Measurements from ENCODE around the gene LRRC8C. TPM values are rescaled to one million over a fixed set of nuclear protein-coding genes. Genes with fewer than 3 reads are reported as not detected.
"Not testable (repeated sequence)": the region's sequence is repeated elsewhere in the genome, so short reads cannot be mapped to it uniquely, and the experiment has no call there.

LRRC8C gene
- total and polyA plus RNA-seq, 2 experiments from 2014 or later = 0.89 to 3.9 TPM

DNA sequence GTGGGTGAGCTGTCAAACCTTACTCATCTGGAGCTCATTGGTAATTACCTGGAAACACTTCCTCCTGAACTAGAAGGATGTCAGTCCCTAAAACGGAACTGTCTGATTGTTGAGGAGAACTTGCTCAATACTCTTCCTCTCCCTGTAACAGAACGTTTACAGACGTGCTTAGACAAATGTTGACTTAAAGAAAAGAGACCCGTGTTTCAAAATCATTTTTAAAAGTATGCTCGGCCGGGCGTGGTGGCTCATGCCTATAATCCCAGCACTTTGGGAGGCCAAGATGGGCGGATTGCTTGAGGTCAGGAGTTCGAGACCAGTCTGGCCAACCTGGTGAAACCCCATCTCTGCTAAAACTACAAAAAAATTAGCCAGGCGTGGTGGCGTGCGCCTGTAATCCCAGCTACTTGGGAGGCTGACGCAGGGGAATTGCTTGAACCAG, 40.0 kb upstream of the LRRC8C start:
- not testable (repeated sequence) for H3K4me2 ChIP-seq; H4K20me1 ChIP-seq (replicated peaks; ENCODE audit: insufficient read depth); H3K4me3 Mint-ChIP-seq; H3F3A ChIP-seq (replicated peaks; ENCODE audit: low read depth); H3K27ac Mint-ChIP-seq; H3K4me3 ChIP-seq; DNase-seq (ENCODE audit: low spot score); H2AFZ ChIP-seq; H3K36me3 Mint-ChIP-seq (ENCODE audit: low read depth); H3K27ac ChIP-seq (ENCODE audit: low read depth); H3K27me3 Mint-ChIP-seq (ENCODE audit: insufficient read depth, low read depth, poor library complexity); ATAC-seq; H3K27me3 ChIP-seq (ENCODE audit: insufficient read depth); H3K9me2 ChIP-seq (ENCODE audit: insufficient read depth); H3K36me3 ChIP-seq (ENCODE audit: insufficient read depth); H3K9me3 Mint-ChIP-seq
- Histone ChIP-seq H3K4me1 (ENCODE audit: insufficient read depth) (peaks cover 46% of the 10 kb centered on the region), H3K79me2 (replicated peaks; ENCODE audit: insufficient read depth) (peaks cover 36% of the 10 kb centered on the region)
- peaks cover 59% of the 10 kb centered on the region for H3K4me1 Mint-ChIP-seq

DNA sequence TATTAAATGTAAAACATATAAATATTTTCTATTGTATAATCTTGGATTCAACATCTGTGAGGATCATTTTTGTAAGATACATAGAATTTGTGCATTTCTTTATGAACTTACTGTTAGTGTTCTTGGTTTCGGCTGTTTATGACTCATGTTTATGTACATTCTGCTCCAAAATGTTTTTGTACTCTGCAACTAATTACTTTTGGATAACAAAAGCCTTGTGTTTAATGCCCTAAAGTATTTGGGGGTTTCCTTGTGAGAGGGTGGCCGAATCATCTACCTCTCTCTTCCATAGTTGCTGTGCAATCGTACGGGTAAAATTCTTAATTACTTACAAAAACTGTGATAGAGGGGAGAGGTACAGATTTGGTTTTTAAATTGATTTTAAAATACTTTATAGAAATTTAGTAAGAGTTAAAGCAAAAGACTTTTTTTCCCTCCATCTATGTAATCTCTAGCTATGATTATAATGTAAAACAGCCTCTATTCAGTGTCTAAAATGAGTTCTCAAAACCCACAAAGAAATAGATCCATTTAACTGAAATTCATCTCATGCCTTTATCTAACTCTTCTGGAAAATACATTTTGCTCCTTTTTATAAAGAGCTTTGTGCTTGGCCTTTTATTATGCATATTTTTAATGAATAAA, 38.7 kb upstream of the LRRC8C start:
- peaks cover 6% of the 10 kb centered on the region; the same call in 1 of the 2 replicates for H4K20me1 ChIP-seq (replicated peaks; ENCODE audit: insufficient read depth)
- DNase-seq (ENCODE audit: low spot score) (no peak), ATAC-seq (no peak)
- 0 out of 2 replicates have a peak overlapping the region, but pooled peaks have one; percentile 69 for H3K27ac Mint-ChIP-seq
- H3K27me3 ChIP-seq (ENCODE audit: insufficient read depth) = no peaks in the 10 kb centered on the region
- H3K79me2 ChIP-seq (replicated peaks; ENCODE audit: insufficient read depth) = peaks cover 28% of the 10 kb centered on the region
- no peaks in the 10 kb centered on the region for H3K36me3 ChIP-seq (ENCODE audit: insufficient read depth)
- H3K4me3 Mint-ChIP-seq = no peak overlapping the region
- peaks cover 8% of the 10 kb centered on the region; the same call in 2 of the 3 replicates for H3K36me3 Mint-ChIP-seq (ENCODE audit: low read depth)
- H3K4me1 ChIP-seq (ENCODE audit: insufficient read depth) = peaks cover 55% of the 10 kb centered on the region
- peak overlapping the region; percentile 24; the same call in 1 of the 2 replicates for H3K4me2 ChIP-seq
- no peaks in the 10 kb centered on the region for H3K27me3 Mint-ChIP-seq (ENCODE audit: insufficient read depth, low read depth, poor library complexity)
- peaks cover 62% of the 10 kb centered on the region for H3K4me1 Mint-ChIP-seq
- no peak overlapping the region for H3K4me3 ChIP-seq
- H3K27ac ChIP-seq (ENCODE audit: low read depth) = no peak overlapping the region
- H3F3A ChIP-seq (replicated peaks; ENCODE audit: low read depth) = no peaks in the 10 kb centered on the region
- no peak overlapping the region for H2AFZ ChIP-seq
- H3K9me3 Mint-ChIP-seq = no peaks in the 10 kb centered on the region
- H3K9me2 ChIP-seq (ENCODE audit: insufficient read depth) = no peaks in the 10 kb centered on the region
- TF ChIP-seq EZH2phosphoT487 (IDR thresholded peaks at IDR 0.05; ENCODE audit: unreplicated experiment) (no peak), NANOG (IDR thresholded peaks at IDR 0.05; ENCODE audit: borderline replicate concordance) (no peak), POLR2AphosphoS5 (IDR thresholded peaks at IDR 0.05; ENCODE audit: low read depth) (no peak), ZNF114 (CRISPR knock-in tag; IDR thresholded peaks at IDR 0.05) (no peak), ZNF331 (CRISPR knock-in tag; IDR thresholded peaks at IDR 0.05; ENCODE audit: low read depth) (no peak), CTCF (conservative IDR thresholded peaks at IDR 0.05; ENCODE audit: low read depth in 2 of 2) (no peak), STAT1 (IDR thresholded peaks at IDR 0.05; ENCODE audit: unreplicated experiment) (no peak), JUNB (IDR thresholded peaks at IDR 0.05; ENCODE audit: unreplicated experiment) (no peak), CREB1 (CRISPR knock-in tag; IDR thresholded peaks at IDR 0.05; ENCODE audit: low read depth) (no peak)
- TF ChIP-seq, protein P1, sequence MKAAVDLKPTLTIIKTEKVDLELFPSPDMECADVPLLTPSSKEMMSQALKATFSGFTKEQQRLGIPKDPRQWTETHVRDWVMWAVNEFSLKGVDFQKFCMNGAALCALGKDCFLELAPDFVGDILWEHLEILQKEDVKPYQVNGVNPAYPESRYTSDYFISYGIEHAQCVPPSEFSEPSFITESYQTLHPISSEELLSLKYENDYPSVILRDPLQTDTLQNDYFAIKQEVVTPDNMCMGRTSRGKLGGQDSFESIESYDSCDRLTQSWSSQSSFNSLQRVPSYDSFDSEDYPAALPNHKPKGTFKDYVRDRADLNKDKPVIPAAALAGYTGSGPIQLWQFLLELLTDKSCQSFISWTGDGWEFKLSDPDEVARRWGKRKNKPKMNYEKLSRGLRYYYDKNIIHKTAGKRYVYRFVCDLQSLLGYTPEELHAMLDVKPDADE (IDR thresholded peaks at IDR 0.05) = no peak
- TF ChIP-seq, protein P2, sequence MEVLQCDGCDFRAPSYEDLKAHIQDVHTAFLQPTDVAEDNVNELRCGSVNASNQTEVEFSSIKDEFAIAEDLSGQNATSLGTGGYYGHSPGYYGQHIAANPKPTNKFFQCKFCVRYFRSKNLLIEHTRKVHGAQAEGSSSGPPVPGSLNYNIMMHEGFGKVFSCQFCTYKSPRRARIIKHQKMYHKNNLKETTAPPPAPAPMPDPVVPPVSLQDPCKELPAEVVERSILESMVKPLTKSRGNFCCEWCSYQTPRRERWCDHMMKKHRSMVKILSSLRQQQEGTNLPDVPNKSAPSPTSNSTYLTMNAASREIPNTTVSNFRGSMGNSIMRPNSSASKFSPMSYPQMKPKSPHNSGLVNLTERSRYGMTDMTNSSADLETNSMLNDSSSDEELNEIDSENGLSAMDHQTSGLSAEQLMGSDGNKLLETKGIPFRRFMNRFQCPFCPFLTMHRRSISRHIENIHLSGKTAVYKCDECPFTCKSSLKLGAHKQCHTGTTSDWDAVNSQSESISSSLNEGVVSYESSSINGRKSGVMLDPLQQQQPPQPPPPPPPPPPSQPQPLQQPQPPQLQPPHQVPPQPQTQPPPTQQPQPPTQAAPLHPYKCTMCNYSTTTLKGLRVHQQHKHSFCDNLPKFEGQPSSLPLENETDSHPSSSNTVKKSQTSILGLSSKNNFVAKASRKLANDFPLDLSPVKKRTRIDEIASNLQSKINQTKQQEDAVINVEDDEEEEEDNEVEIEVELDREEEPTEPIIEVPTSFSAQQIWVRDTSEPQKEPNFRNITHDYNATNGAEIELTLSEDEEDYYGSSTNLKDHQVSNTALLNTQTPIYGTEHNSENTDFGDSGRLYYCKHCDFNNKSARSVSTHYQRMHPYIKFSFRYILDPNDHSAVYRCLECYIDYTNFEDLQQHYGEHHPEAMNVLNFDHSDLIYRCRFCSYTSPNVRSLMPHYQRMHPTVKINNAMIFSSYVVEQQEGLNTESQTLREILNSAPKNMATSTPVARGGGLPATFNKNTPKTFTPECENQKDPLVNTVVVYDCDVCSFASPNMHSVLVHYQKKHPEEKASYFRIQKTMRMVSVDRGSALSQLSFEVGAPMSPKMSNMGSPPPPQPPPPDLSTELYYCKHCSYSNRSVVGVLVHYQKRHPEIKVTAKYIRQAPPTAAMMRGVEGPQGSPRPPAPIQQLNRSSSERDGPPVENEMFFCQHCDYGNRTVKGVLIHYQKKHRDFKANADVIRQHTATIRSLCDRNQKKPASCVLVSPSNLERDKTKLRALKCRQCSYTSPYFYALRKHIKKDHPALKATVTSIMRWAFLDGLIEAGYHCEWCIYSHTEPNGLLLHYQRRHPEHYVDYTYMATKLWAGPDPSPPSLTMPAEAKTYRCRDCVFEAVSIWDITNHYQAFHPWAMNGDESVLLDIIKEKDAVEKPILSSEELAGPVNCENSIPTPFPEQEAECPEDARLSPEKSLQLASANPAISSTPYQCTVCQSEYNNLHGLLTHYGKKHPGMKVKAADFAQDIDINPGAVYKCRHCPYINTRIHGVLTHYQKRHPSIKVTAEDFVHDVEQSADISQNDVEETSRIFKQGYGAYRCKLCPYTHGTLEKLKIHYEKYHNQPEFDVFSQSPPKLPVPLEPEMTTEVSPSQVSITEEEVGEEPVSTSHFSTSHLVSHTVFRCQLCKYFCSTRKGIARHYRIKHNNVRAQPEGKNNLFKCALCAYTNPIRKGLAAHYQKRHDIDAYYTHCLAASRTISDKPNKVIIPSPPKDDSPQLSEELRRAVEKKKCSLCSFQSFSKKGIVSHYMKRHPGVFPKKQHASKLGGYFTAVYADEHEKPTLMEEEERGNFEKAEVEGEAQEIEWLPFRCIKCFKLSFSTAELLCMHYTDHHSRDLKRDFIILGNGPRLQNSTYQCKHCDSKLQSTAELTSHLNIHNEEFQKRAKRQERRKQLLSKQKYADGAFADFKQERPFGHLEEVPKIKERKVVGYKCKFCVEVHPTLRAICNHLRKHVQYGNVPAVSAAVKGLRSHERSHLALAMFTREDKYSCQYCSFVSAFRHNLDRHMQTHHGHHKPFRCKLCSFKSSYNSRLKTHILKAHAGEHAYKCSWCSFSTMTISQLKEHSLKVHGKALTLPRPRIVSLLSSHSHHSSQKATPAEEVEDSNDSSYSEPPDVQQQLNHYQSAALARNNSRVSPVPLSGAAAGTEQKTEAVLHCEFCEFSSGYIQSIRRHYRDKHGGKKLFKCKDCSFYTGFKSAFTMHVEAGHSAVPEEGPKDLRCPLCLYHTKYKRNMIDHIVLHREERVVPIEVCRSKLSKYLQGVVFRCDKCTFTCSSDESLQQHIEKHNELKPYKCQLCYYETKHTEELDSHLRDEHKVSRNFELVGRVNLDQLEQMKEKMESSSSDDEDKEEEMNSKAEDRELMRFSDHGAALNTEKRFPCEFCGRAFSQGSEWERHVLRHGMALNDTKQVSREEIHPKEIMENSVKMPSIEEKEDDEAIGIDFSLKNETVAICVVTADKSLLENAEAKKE (CRISPR knock-in tag; IDR thresholded peaks at IDR 0.05) = no peak

All from GM23338 (cell line).